HepG2 (cell line): ENCODE data around the gene SRPK3. TPM values are rescaled to one million over a fixed set of nuclear protein-coding genes. Genes with fewer than 3 reads are reported as not detected.

Experiments used
- ATAC-seq: fragments of 200-7000 bp; cut with Tn5 transposase; 3 replicates; pipeline ENCODE4 v1.9.1; 2020; ENCODE audit warnings: mild to moderate bottlenecking, moderate library complexity
- BruUV-seq: library from RNA; stranded (reverse); fragments of 400-500 nt; replicated peaks from 2 replicates; lab custom pipeline; 2021; lab: Mats Ljungman, UMichigan
- CTCF ChIA-PET: fragments of 300-600 bp; formaldehyde crosslinking; extraction: SDS; loops from one replicate; lab custom pipeline; 2021; ENCODE audit warnings: low total read pairs, inconsistent platforms, low intra/inter-chr PET ratio; lab: Yijun Ruan, JAX
- POLR2A ChIA-PET: fragments of 350-600 bp; sonication (Branson Sonifier 250); formaldehyde crosslinking; loops from one replicate; lab custom pipeline; 2020; ENCODE audit warnings: antibody characterized with exemption, inconsistent platforms; lab: Yijun Ruan, JAX
- DNase-seq: peaks from one replicate; pipeline ENCODE4 v3.0.0-alpha.2; 2015; ENCODE audit warnings: low spot score
- FAIRE-seq: peaks from 3 replicates; lab custom pipeline; 2011; peaks lifted over from hg19 to GRCh38; lab: Jason Lieb, UNC
- H2AFZ ChIP-seq: one replicate; pipeline ENCODE4 v1.6.1; 2011; ENCODE audit warnings: low read length, inconsistent platforms
- H3K27ac ChIP-seq: fragments of 300-600 bp; 3 replicates; pipeline ENCODE4 v1.8.0; 2011; ENCODE audit warnings: mixed run types, mild to moderate bottlenecking, mixed read lengths, low read length, inconsistent platforms; ENCODE audit not compliant: insufficient read depth; ENCODE audit errors: extremely low read length
- H3K27me3 ChIP-seq, 2 experiments: fragments of 200-600 bp in 1 of 2; 2 replicates in 1 of 2; 3 replicates in 1 of 2; pipeline versions ENCODE4 v1.6.0 to v1.8.0; 2011; ENCODE audit warnings: low read length in 2 of 2, mild to moderate bottlenecking in 2 of 2, moderate library complexity in 2 of 2, inconsistent platforms in 1 of 2; ENCODE audit not compliant: insufficient read depth in 2 of 2, control insufficient read depth in 1 of 2
- H3K36me3 ChIP-seq, 2 experiments: fragments of 200-600 bp in 1 of 2; replicated peaks in 1 of 2; 2 replicates in 1 of 2; 3 replicates in 1 of 2; pipeline versions ENCODE4 v1.5.1 to v1.8.0; 2011; ENCODE audit warnings: low read length in 2 of 2, inconsistent platforms in 1 of 2; ENCODE audit not compliant: insufficient read depth in 2 of 2, control insufficient read depth in 1 of 2
- H3K4me1 ChIP-seq: 2 replicates; pipeline ENCODE4 v1.5.1; 2012; ENCODE audit warnings: low read length, inconsistent platforms; ENCODE audit not compliant: insufficient read depth
- H3K4me2 ChIP-seq: 2 replicates; pipeline ENCODE4 v1.6.0; 2011; ENCODE audit warnings: low read depth, low read length, inconsistent platforms
- H3K4me3 ChIP-seq, 3 experiments: fragments of 200-600 bp in 1 of 3; sonication (generic), shearing (Covaris generic) in 1 of 3; replicated peaks in 1 of 3; 2 replicates each; pipeline ENCODE4 v1.5.1; 2011 to 2016; ENCODE audit warnings: low read length in 3 of 3, inconsistent platforms in 2 of 3, low read depth in 2 of 3, mild to moderate bottlenecking in 2 of 3, control low read depth in 1 of 3, mixed read lengths in 1 of 3; ENCODE audit not compliant: insufficient read depth in 1 of 3
- H3K79me2 ChIP-seq: one replicate; pipeline ENCODE4 v1.6.1; 2011; ENCODE audit warnings: low read length, inconsistent platforms; ENCODE audit not compliant: insufficient read depth
- H3K9ac ChIP-seq: 2 replicates; pipeline ENCODE4 v1.6.0; 2011; ENCODE audit warnings: mild to moderate bottlenecking, low read depth, low read length, inconsistent platforms; ENCODE audit not compliant: insufficient read depth
- H3K9me3 ChIP-seq: 2 replicates; pipeline ENCODE4 v1.5.1; 2012; ENCODE audit warnings: mild to moderate bottlenecking, low read length
- H4K20me1 ChIP-seq: 2 replicates; pipeline ENCODE4 v1.6.0; 2011; ENCODE audit warnings: inconsistent platforms, mild to moderate bottlenecking, low read length, moderate library complexity; ENCODE audit not compliant: insufficient read depth
- ATF2 ChIP-seq: sonication (generic); formaldehyde crosslinking; IDR thresholded peaks from 2 replicates; pipeline ENCODE4 v1.4.0; 2020; ENCODE audit warnings: missing genetic modification reagents
- ATM ChIP-seq: fragments of 450-650 bp; IDR thresholded peaks from 2 replicates; pipeline ENCODE4 v1.7.1; 2017; ENCODE audit warnings: mild to moderate bottlenecking, borderline replicate concordance
- IRF1 ChIP-seq: sonication (generic); formaldehyde crosslinking; IDR thresholded peaks from 2 replicates; pipeline ENCODE4 v1.4.0; 2020; ENCODE audit warnings: low read depth, mild to moderate bottlenecking, missing genetic modification reagents
- KDM4B ChIP-seq: sonication (generic); formaldehyde crosslinking; IDR thresholded peaks from 2 replicates; pipeline ENCODE4 v1.4.0; 2020; ENCODE audit warnings: missing genetic modification reagents
- MLXIP ChIP-seq: sonication (generic); formaldehyde crosslinking; IDR thresholded peaks from 2 replicates; pipeline ENCODE4 v1.9.0; 2021; ENCODE audit warnings: missing genetic modification reagents, borderline replicate concordance
- NCOR1 ChIP-seq: fragments of 200-600 bp; sonication (generic); IDR thresholded peaks from 2 replicates; pipeline ENCODE4 v1.7.0; 2017; ENCODE audit warnings: antibody characterized with exemption, low read length, borderline replicate concordance
- PTBP1 ChIP-seq: fragments of 200-400 bp; formaldehyde crosslinking; IDR thresholded peaks from 2 replicates; pipeline ENCODE4 v1.6.1; 2018; ENCODE audit warnings: low read length, low read depth; ENCODE audit not compliant: poor library complexity, severe bottlenecking
- RNF2 ChIP-seq: fragments of 450-650 bp; conservative IDR thresholded peaks from 2 replicates; pipeline ENCODE4 v1.6.1; 2016; ENCODE audit warnings: low read depth
- ZFP36L1 ChIP-seq: sonication (generic); formaldehyde crosslinking; IDR thresholded peaks from 2 replicates; pipeline ENCODE4 v1.8.0; 2022; ENCODE audit warnings: mild to moderate bottlenecking, missing genetic modification reagents, moderate library complexity
- ZNF274 ChIP-seq: sonication (generic); formaldehyde crosslinking; IDR thresholded peaks from 2 replicates; pipeline ENCODE4 v1.5.1; 2020; ENCODE audit warnings: mild to moderate bottlenecking, missing genetic modification reagents
- ZNF280B ChIP-seq: sonication (generic); formaldehyde crosslinking; IDR thresholded peaks from 2 replicates; pipeline ENCODE4 v1.5.0; 2020; ENCODE audit warnings: missing genetic modification reagents, mild to moderate bottlenecking, borderline replicate concordance
- ZNF30 ChIP-seq: sonication (generic); formaldehyde crosslinking; IDR thresholded peaks from 2 replicates; pipeline ENCODE4 v1.5.0; 2020; ENCODE audit warnings: mild to moderate bottlenecking, missing genetic modification reagents
- ZNF552 ChIP-seq: sonication (generic); formaldehyde crosslinking; IDR thresholded peaks from 2 replicates; pipeline ENCODE4 v1.9.0; 2022; ENCODE audit warnings: missing genetic modification reagents, mild to moderate bottlenecking, borderline replicate concordance
- WGBS: methylation state at CpG from one replicate; pipeline ENCODE4 v1.1.6; 2017; ENCODE audit warnings: low lambda C conversion rate; 5-methylcytosine and 5-hydroxymethylcytosine counted together
- in situ Hi-C: cut with HindIII; loops from 2 replicates; pipeline ENCODE4 v1.10.0; 2017; ENCODE audit warnings: low pct_unique_long_range_greater_than_20kb; ENCODE audit not compliant: extremely low pct_ligation_motif_present
- intact Hi-C: fragments of 100-400 bp; cut with micrococcal nuclease; formaldehyde crosslinking; loops from one replicate; pipeline ENCODE4 v1.10.0; 2022; ENCODE audit not compliant: unreplicated experiment
- polyA plus RNA-seq, 8 experiments: library from polyadenylated mRNA; depleted of rRNA in 3 of 8; stranded (reverse) in 7 of 8; unstranded in 1 of 8; fragments of >200 nt; fragmentation: Illumina TruSeq in 4 of 8; extraction: Trizol in 4 of 8; gene quantifications; 2 replicates each; pipeline versions ENCODE4 v1.2.1 to v1.2.3, GENCODE V29; 2011 to 2016; ENCODE audit warnings: low read depth in 4 of 8, missing spikeins in 1 of 8, mixed read lengths in 1 of 8; ENCODE audit not compliant: insufficient read depth in 1 of 8
- total RNA-seq, 5 experiments: library from RNA; depleted of rRNA; stranded (reverse); fragments of >200 nt; fragmentation: Illumina TruSeq; extraction: Trizol; gene quantifications; 2 replicates each; pipeline ENCODE4 v1.2.3, GENCODE V29; 2016; ENCODE audit warnings: low read depth in 1 of 5
- TF ChIP-seq, protein P1 (sequence below): sonication (generic); formaldehyde crosslinking; IDR thresholded peaks from 2 replicates; pipeline ENCODE4 v1.5.0; 2020; ENCODE audit warnings: mild to moderate bottlenecking, missing genetic modification reagents, moderate library complexity
- TF ChIP-seq, protein P2 (sequence below): sonication (generic); formaldehyde crosslinking; IDR thresholded peaks from 2 replicates; pipeline ENCODE4 v1.8.1; 2023; ENCODE audit warnings: mild to moderate bottlenecking, missing genetic modification reagents, borderline replicate concordance

SRPK3 gene
- total and polyA plus RNA-seq, 2 of the 13 experiments (the other 11 are each of a cell fraction or from before 2014, with no cell fraction given) = 0.22 to 0.30 TPM

DNA sequence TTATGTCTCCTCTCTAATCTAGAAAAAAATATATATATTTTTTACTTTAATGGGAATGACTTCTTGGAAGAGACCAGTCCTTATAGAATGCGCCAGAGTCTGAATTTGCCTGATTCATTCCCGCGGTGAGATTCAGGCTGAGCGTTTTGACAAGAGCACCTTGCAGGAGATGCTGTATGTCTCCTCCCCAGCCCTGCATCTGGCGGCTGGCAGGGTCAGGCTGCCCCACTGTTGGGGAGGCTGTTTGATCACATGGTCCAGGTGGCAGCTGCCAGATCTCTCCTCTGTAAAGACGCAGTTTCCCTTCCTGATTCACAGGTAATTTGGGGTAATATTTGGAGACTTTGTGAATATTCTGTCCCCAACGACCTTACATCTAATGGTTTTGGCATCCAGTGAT, 39.8 kb downstream of the SRPK3 start:
- no peak overlapping the region for H2AFZ ChIP-seq
- in situ Hi-C loops (no loop called here), intact Hi-C loops (no loop called here)
- FAIRE-seq (no peak), DNase-seq (no peak), ATAC-seq (no peak)
- no TSS peak for BruUV-seq
- ChIA-PET CTCF (no interaction called here), POLR2A (no interaction called here)
- H3K27ac ChIP-seq = no peak overlapping the region
- H3K4me3 ChIP-seq = no peak overlapping the region
- H3K9me3 ChIP-seq = no peaks in the 10 kb centered on the region
- H3K36me3 ChIP-seq = no peaks in the 10 kb centered on the region
- H3K9ac ChIP-seq = no peak overlapping the region
- no peaks in the 10 kb centered on the region for H4K20me1 ChIP-seq
- 0 out of 2 replicates have a peak, but pooled peaks cover 6% of the 10 kb centered on the region for H3K4me1 ChIP-seq
- H3K27me3 ChIP-seq = peaks cover 4 to 36% of the 10 kb centered on the region in 2 experiments; a peak in 4 of 5 replicates
- H3K4me2 ChIP-seq = no peak overlapping the region
- no peaks in the 10 kb centered on the region for H3K79me2 ChIP-seq
- WGBS = 49% methylated on average over 4 of the region's 7 CpGs
- no peak for TF ChIP-seq ZNF274 (CRISPR knock-in tag)
- no peak for TF ChIP-seq KDM4B
- TF ChIP-seq ZNF552 (CRISPR knock-in tag) = no peak
- TF ChIP-seq, protein P1, sequence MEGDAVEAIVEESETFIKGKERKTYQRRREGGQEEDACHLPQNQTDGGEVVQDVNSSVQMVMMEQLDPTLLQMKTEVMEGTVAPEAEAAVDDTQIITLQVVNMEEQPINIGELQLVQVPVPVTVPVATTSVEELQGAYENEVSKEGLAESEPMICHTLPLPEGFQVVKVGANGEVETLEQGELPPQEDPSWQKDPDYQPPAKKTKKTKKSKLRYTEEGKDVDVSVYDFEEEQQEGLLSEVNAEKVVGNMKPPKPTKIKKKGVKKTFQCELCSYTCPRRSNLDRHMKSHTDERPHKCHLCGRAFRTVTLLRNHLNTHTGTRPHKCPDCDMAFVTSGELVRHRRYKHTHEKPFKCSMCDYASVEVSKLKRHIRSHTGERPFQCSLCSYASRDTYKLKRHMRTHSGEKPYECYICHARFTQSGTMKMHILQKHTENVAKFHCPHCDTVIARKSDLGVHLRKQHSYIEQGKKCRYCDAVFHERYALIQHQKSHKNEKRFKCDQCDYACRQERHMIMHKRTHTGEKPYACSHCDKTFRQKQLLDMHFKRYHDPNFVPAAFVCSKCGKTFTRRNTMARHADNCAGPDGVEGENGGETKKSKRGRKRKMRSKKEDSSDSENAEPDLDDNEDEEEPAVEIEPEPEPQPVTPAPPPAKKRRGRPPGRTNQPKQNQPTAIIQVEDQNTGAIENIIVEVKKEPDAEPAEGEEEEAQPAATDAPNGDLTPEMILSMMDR = no peak
- TF ChIP-seq ZNF30 (CRISPR knock-in tag) = no peak
- TF ChIP-seq IRF1 (CRISPR knock-in tag) = no peak
- no peak for TF ChIP-seq NCOR1
- no peak for TF ChIP-seq MLXIP (CRISPR knock-in tag)
- no peak for TF ChIP-seq ATF2 (CRISPR knock-in tag)
- TF ChIP-seq PTBP1 = no peak
- TF ChIP-seq, protein P2, sequence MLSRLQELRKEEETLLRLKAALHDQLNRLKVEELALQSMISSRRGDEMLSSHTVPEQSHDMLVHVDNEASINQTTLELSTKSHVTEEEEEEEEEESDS (CRISPR knock-in tag) = no peak
- no peak for TF ChIP-seq ZFP36L1
- no peak for TF ChIP-seq ATM
- no peak for TF ChIP-seq ZNF280B (CRISPR knock-in tag)
- no peak for TF ChIP-seq RNF2
